Gastroesophageal sphincter (tissue), 4 donors: Measurements from ENCODE around the gene RHBDD1. TPM values are rescaled to one million over a fixed set of nuclear protein-coding genes. Genes with fewer than 3 reads are reported as not detected.

Experiments
- ATAC-seq: fragments of 150-250 bp; one replicate; pipeline ENCODE4 v1.9.1; 2016; ENCODE audit warnings: mild to moderate bottlenecking, moderate library complexity
- H3K27ac ChIP-seq, 4 donors: fragments of 200-600 bp; sonication (generic) in 3 of 4; 1 replicate in 3 of 4; 2 replicates in 1 of 4; pipeline ENCODE4 v1.5.1; 2016 to 2019
- H3K27me3 ChIP-seq: fragments of 200-600 bp; sonication (generic); one replicate; pipeline ENCODE4 v1.5.1; 2019
- H3K36me3 ChIP-seq, 2 donors: fragments of 200-600 bp; sonication (generic); one replicate each; pipeline ENCODE4 v1.5.1; 2019; ENCODE audit warnings: control low read depth in 1 of 2
- H3K4me1 ChIP-seq, 3 donors: fragments of 200-600 bp; sonication (generic); 1 replicate in 2 of 3; 2 replicates in 1 of 3; pipeline ENCODE4 v1.5.1; 2016 to 2019; ENCODE audit warnings: control low read depth in 2 of 3
- H3K4me3 ChIP-seq, 2 donors: fragments of 200-600 bp; sonication (generic); one replicate each; pipeline ENCODE4 v1.5.1; 2019; ENCODE audit warnings: mild to moderate bottlenecking in 1 of 2, moderate library complexity in 1 of 2
- H3K9me3 ChIP-seq, 3 donors: fragments of 200-600 bp; sonication (generic); one replicate each; pipeline ENCODE4 v1.5.1; 2017 to 2019; ENCODE audit warnings: control low read depth in 2 of 3
- CTCF ChIP-seq, 4 experiments: fragments of 200-600 bp in 2 of 4; fragments of 450-650 bp in 2 of 4; sonication (generic) in 1 of 4; IDR thresholded peaks; one replicate each; pipeline ENCODE4 v1.5.1; 2017 to 2019; ENCODE audit warnings: antibody characterized with exemption in 4 of 4, mild to moderate bottlenecking in 2 of 4, moderate library complexity in 2 of 4
- EP300 ChIP-seq: sonication (generic); formaldehyde crosslinking; IDR thresholded peaks from one replicate; pipeline ENCODE4 v1.6.1; 2017; ENCODE audit warnings: antibody characterized with exemption, mild to moderate bottlenecking
- POLR2A ChIP-seq, 2 donors: fragments of 450-650 bp; IDR thresholded peaks; one replicate each; pipeline ENCODE4 v1.6.1; 2017; ENCODE audit warnings: antibody characterized with exemption in 2 of 2, mild to moderate bottlenecking in 2 of 2, moderate library complexity in 1 of 2
- POLR2AphosphoS5 ChIP-seq: sonication (generic); formaldehyde crosslinking; IDR thresholded peaks from one replicate; pipeline ENCODE4 v1.6.1; 2017; ENCODE audit warnings: antibody characterized with exemption
- WGBS, 2 donors: methylation state at CpG; one replicate each; pipeline ENCODE4 v1.1.5; 2018; ENCODE audit warnings: low coverage in 1 of 2; 5-methylcytosine and 5-hydroxymethylcytosine counted together
- total RNA-seq, 4 donors: library from RNA; depleted of rRNA; stranded (reverse); fragments of >200 nt; gene quantifications; one replicate each; pipeline ENCODE4 v1.1.0, GENCODE V29; 2016

RHBDD1 gene
- total RNA-seq, 4 donors from 2014 or later: 22.2 to 35.2 (median 24.7) TPM

- ATAC-seq: peak; percentile 78
- no peaks in the 10 kb centered on the region for H3K27me3 ChIP-seq
- peaks cover 0 to 71% (median 30%) of the 10 kb centered on the region in 3 donors for H3K4me1 ChIP-seq
- peak; percentile 55 for TF ChIP-seq POLR2AphosphoS5
- peak; percentile 28 to 46 for TF ChIP-seq POLR2A (IDR thresholded peaks at IDR 0.05)
- TF ChIP-seq CTCF (IDR thresholded peaks at IDR 0.05): peak in 1 of 4 experiments; percentile 73
- no peak for TF ChIP-seq EP300
- H3K9me3 ChIP-seq: no peaks in the 10 kb centered on the region
- no CpG with 5 or more reads among the region's 82 CpGs for WGBS, 2 donors
- peak within 1 kb of the TSS; percentile 94 to 97 (median 95) for H3K27ac ChIP-seq
- peak within 1 kb of the TSS; percentile 85 to 89 for H3K4me3 ChIP-seq
- peaks cover 0 to 8% of the 10 kb centered on the region in 2 donors for H3K36me3 ChIP-seq
These were observed 36.5 kb upstream of the RHBDD1 start, which contains the start of gene IRS1 for GRCh38 chr2:226799211-226799975. Gene IRS1 (minus strand): TSS chr2:226799820. CDS start chr2:226798738, 1,082 bp downstream.

- Histone ChIP-seq H3K27ac (peak overlapping the region; percentile 94 to 97 (median 95)), H3K4me1 (peaks cover 0 to 64% (median 30%) of the 10 kb centered on the region in 3 donors), H3K36me3 (peaks cover 0 to 8% of the 10 kb centered on the region in 2 donors), H3K4me3 (peak overlapping the region; percentile 85 to 89), H3K9me3 (no peaks in the 10 kb centered on the region), H3K27me3 (peaks cover 2% of the 10 kb centered on the region)
- 3 to 17% methylated on average over 9 to 13 of the region's 39 CpGs for WGBS, 2 donors
- no peak for ATAC-seq
- TF ChIP-seq POLR2A (IDR thresholded peaks at IDR 0.05) (no peak), EP300 (no peak), CTCF (IDR thresholded peaks at IDR 0.05) (peak in 3 of 4 experiments; percentile 11 to 69 (median 63)), POLR2AphosphoS5 (no peak)
These were observed 35.6 kb upstream of the RHBDD1 start for GRCh38 chr2:226799976-226800940.

GRCh38 chr2:226800941-226801784 is 34.7 kb upstream of the RHBDD1 start:
- Histone ChIP-seq H3K9me3 (no peaks in the 10 kb centered on the region), H3K36me3 (peaks cover 0 to 8% of the 10 kb centered on the region in 2 donors), H3K4me1 (peaks cover 0 to 55% (median 24%) of the 10 kb centered on the region in 3 donors), H3K4me3 (peak overlapping the region; percentile 85 to 89), H3K27me3 (peaks cover 4% of the 10 kb centered on the region), H3K27ac (peak overlapping the region; percentile 94 to 97 (median 95))
- peak; percentile 73 for ATAC-seq
- WGBS, 2 donors: 16 to 40% methylated on average over 1 to 15 of the region's 33 CpGs
- peak; percentile 38 to 56 for TF ChIP-seq POLR2A (IDR thresholded peaks at IDR 0.05)
- TF ChIP-seq CTCF (IDR thresholded peaks at IDR 0.05): no peak
- TF ChIP-seq POLR2AphosphoS5: peak; percentile 71

- 0% methylated on average over 4 of the region's 4 CpGs for WGBS, 2 donors
- peaks cover 0 to 41% (median 13%) of the 10 kb centered on the region in 3 donors for H3K4me1 ChIP-seq
- H3K27ac ChIP-seq: peak overlapping the region in 2 of 4 donors; percentile 95
- ATAC-seq: peak; percentile 26
- H3K36me3 ChIP-seq: peaks cover 0 to 2% of the 10 kb centered on the region in 2 donors
- H3K9me3 ChIP-seq: no peaks in the 10 kb centered on the region
- no peak for TF ChIP-seq POLR2A (IDR thresholded peaks at IDR 0.05)
- TF ChIP-seq CTCF (IDR thresholded peaks at IDR 0.05): peak; percentile 55 to 74 (median 72)
- no peak for TF ChIP-seq EP300
- TF ChIP-seq POLR2AphosphoS5: peak; percentile 42
- H3K4me3 ChIP-seq: no peak overlapping the region
- H3K27me3 ChIP-seq: peaks cover 5% of the 10 kb centered on the region
These were observed 33.3 kb upstream of the RHBDD1 start for GRCh38 chr2:226802573-226802972.
